ENCODE results near the gene EBF4. TPM values are rescaled to one million over a fixed set of nuclear protein-coding genes. Genes with fewer than 3 reads are reported as not detected.
A peak's percentile ranks its signal among the peaks of the same experiment; 100 is the strongest.

Gene EBF4
- total RNA-seq, 1 donor from 2014 or later: 2.5 TPM

DNA sequence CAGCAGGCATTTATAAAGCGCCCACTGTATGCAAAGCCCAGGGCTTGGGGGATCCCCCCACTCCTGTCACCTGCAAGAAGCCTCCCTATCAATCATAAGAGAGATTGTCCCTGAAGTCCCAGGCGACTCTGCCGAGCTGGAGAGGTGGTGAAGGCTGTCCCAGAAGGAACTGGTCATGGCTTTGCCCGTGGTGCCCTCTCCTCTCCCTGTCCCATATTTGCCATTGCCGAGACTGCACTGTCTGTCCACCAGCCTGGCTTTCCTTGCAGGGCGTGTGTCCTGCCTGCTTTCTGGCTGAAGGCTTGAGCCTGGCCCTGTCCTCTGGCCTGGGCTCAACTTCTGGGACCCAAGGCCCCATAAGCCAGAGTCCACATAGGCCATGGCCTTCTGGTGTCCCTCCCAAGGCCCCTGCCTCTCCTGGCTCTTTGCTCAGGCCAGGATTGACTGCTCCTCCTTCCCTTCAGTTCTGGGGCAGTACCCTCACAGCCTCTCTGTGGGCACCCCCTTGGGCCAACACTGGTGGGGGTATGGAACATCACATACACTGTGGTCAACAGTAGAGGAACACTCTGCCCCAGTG lies 61.0 kb downstream of the EBF4 start:
- TF ChIP-seq, protein P1, sequence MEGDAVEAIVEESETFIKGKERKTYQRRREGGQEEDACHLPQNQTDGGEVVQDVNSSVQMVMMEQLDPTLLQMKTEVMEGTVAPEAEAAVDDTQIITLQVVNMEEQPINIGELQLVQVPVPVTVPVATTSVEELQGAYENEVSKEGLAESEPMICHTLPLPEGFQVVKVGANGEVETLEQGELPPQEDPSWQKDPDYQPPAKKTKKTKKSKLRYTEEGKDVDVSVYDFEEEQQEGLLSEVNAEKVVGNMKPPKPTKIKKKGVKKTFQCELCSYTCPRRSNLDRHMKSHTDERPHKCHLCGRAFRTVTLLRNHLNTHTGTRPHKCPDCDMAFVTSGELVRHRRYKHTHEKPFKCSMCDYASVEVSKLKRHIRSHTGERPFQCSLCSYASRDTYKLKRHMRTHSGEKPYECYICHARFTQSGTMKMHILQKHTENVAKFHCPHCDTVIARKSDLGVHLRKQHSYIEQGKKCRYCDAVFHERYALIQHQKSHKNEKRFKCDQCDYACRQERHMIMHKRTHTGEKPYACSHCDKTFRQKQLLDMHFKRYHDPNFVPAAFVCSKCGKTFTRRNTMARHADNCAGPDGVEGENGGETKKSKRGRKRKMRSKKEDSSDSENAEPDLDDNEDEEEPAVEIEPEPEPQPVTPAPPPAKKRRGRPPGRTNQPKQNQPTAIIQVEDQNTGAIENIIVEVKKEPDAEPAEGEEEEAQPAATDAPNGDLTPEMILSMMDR (conservative IDR thresholded peaks at IDR 0.05; ENCODE audit: low read depth, low read length): no peak
- H3K4me3 ChIP-seq (ENCODE audit: low read depth, low read length): no peak overlapping the region
- no peak for DNase-seq (ENCODE audit: low read depth)

- no peak for DNase-seq (ENCODE audit: low read depth)
- no peak overlapping the region for H3K4me3 ChIP-seq (ENCODE audit: low read depth, low read length)
- TF ChIP-seq, protein P1 (conservative IDR thresholded peaks at IDR 0.05; ENCODE audit: low read depth, low read length): no peak
Measured at GRCh38 chr20:2754424-2754823, 61.8 kb downstream of the EBF4 start.

DNA sequence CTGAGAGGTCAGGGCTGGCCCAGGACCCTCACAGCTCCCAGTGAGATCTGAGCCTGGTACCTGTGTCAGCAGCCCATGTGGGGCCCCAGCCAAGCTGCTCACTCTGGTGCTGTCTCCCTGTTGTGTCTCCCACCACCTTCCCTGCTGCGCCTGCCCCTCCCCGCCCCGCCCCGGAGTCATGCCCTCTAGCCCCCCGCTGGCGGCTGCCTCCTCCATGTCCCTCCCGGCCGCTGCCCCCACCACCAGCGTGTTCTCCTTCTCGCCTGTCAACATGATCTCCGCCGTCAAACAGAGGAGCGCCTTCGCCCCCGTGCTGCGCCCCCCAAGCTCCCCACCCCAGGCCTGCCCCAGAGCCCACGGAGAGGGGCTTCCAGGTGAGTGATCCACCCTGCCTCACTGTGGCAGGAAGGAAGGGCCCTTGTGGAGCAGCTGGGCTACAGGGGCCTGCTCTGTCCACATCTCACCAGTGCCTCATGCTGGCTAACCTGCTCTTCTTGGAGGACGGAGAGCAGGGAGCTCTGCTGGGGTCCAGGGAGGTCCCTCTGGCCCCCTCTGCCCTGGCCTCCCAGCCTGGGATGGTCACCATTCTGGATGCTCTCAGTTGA lies 63.0 kb downstream of the EBF4 start:
- TF ChIP-seq, protein P1 (conservative IDR thresholded peaks at IDR 0.05; ENCODE audit: low read depth, low read length): no peak
- no peak for DNase-seq (ENCODE audit: low read depth)
- H3K4me3 ChIP-seq (ENCODE audit: low read depth, low read length): no peak overlapping the region

DNA sequence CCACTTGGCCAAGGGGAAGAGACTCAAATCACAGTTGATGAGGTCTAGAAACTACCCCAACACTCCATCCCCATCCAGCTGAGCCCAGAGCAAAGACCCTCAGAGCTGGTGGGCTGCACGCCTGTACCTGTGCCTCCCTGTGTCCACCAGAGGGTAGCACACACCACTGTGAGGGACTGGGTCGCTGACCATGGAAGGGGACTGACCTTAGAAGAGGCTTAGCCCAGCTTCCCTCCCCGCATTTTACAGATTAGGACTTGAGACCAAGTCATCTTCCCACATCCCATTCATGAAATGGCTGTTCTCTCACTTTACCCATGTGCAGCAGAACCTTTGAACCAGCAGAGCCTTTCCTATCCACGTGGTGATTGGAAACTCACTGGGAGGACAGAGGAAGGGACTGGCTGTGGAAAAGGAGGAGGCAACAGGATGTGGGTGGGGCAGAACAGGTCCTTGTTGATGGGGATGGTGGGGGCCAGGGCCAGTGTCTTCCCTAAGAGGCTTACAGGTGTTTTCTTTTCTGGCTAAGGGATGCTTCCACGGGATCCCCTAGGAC lies 63.6 kb downstream of the EBF4 start:
- no peak for DNase-seq (ENCODE audit: low read depth)
- TF ChIP-seq, protein P1 (conservative IDR thresholded peaks at IDR 0.05; ENCODE audit: low read depth, low read length): peak; percentile 95
- H3K4me3 ChIP-seq (ENCODE audit: low read depth, low read length): no peak overlapping the region

DNA sequence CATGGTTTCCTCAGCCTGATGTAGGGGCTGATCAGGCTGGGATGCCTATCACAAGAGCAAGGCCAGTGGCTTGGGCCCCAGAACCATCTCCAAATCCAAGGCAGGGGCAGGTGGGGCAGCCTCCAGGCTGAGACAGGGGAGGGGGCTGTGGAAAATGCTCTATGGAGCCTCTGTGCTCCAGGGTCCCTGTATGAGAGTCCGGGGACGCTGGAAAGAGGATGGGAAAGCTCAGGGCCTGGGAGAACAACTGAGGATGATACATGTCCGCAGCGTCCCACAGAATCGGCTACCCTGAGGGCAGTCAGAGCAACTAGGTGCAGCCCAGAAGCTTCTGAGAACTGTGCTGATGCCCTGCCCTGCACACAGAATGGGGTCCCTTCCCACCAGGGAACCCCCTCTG lies 64.4 kb downstream of the EBF4 start:
- H3K4me3 ChIP-seq (ENCODE audit: low read depth, low read length): no peak overlapping the region
- TF ChIP-seq, protein P1 (conservative IDR thresholded peaks at IDR 0.05; ENCODE audit: low read depth, low read length): no peak
- no peak for DNase-seq (ENCODE audit: low read depth)

DNA sequence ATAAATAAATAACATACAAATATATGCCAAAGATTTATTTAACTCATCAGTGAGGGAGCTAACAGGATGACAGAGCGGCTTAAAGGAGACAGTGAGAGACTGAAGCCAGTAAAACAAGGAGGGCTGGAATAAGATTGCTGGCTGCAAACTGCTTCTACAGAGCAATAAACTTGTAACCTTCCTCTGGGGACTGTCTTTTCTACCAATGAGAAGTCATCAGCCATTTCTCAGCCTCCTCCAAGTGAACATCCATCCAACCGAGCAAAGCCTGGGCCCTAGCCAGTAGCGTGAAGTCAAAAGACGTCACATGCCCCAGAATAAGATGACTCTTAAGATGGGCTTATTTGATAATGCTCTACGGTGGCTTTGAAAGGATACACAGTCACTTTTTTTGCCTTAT lies 65.4 kb downstream of the EBF4 start:
- TF ChIP-seq, protein P1 (conservative IDR thresholded peaks at IDR 0.05; ENCODE audit: low read depth, low read length): no peak
- no peak overlapping the region for H3K4me3 ChIP-seq (ENCODE audit: low read depth, low read length)
- no peak for DNase-seq (ENCODE audit: low read depth)

GRCh38 chr20:2759143-2759542 lies 66.6 kb downstream of the EBF4 start:
- TF ChIP-seq, protein P1 (conservative IDR thresholded peaks at IDR 0.05; ENCODE audit: low read depth, low read length): no peak
- no peak for DNase-seq (ENCODE audit: low read depth)

More at GRCh38 chr20:2759143-2759542, 66.6 kb downstream of the EBF4 start:
- H3K4me3 ChIP-seq (ENCODE audit: low read depth, low read length): no peak overlapping the region
